ENCODE measurements around the gene COPG1. TPM values are rescaled to one million over a fixed set of nuclear protein-coding genes. Genes with fewer than 3 reads are reported as not detected.
A peak's percentile ranks its signal among the peaks of the same experiment; 100 is the strongest.

COPG1 gene
- total RNA-seq, 2 experiments from 2014 or later: 114 to 118 TPM

DNA sequence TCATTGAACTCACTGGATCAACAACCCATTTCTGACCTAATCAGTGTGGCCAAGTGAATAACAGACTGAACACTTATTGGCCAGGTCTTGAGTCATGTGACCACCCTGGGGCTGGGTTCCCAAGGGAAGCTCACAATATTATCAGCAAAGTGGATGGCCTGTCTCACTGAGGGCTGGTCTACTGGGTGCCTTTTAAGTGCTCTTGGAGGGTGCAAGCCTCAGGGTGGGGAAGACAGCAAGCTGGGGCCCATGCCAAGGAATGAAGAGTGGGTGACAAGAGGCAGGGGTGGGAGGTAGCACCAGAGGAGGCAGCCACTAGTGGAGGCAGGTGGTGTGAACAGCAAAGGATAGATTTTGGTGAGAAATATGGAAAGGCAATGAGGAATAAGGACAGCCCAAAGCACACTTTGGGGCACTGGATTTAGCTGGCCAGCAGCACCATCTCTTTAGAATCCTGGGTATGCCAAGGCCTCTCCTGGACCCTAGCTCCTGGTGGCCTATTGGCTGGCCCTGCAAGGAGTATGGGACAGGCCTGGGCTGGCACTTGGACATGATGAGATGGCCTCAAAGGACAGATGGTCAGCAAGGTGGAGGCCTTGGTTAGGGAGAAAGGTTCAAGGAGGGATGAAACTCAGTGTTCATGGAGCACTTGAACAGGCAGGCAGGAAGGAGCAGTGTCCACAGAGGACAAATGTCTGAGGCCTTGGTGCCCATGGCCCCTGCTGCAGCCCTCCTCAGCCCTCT, 63.4 kb downstream of the COPG1 start:
- peaks cover 3% of the 10 kb centered on the region for H3K36me3 Mint-ChIP-seq (ENCODE audit: low read depth)
- no peak for ATAC-seq

DNA sequence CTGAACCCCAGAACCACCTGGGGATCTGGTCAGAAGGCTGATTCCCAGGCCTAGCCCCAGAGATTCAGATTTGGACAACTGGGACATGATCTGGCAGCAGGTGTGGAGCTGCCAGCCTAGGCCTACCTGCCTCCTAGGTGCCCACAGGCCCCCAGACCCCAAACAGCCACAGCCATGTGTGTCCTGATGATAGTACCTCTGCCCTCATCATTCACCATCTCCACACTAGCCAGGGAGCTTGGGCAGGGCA, 63.9 kb downstream of the COPG1 start:
- no peak for ATAC-seq
- Mint-ChIP-seq H3K27ac (peak overlapping the region; percentile 52), H3K27me3 (no peaks in the 10 kb centered on the region), H3K36me3 (ENCODE audit: low read depth) (peaks cover 3% of the 10 kb centered on the region), H3K4me1 (ENCODE audit: low read depth) (peaks cover 39% of the 10 kb centered on the region), H3K4me3 (peak overlapping the region; percentile 80), H3K9me3 (no peaks in the 10 kb centered on the region)
- ChIA-PET POLR2A (interaction anchor here (0.6 to 8.3 kb wide), 9 partner anchors 9 to 433 kb away, joined by 3 to 108 read pairs (median 4); partner anchors contain the start of genes HMCES, IFT122 and MBD4), CTCF (no interaction called here)
- DNase-seq: no peak
- intact Hi-C loops (cut with micrococcal nuclease): loop anchor here (5.0 kb wide), 1 partner anchor 36 kb away; the partner anchor contains the start of gene HMCES
- TF ChIP-seq, protein P1, sequence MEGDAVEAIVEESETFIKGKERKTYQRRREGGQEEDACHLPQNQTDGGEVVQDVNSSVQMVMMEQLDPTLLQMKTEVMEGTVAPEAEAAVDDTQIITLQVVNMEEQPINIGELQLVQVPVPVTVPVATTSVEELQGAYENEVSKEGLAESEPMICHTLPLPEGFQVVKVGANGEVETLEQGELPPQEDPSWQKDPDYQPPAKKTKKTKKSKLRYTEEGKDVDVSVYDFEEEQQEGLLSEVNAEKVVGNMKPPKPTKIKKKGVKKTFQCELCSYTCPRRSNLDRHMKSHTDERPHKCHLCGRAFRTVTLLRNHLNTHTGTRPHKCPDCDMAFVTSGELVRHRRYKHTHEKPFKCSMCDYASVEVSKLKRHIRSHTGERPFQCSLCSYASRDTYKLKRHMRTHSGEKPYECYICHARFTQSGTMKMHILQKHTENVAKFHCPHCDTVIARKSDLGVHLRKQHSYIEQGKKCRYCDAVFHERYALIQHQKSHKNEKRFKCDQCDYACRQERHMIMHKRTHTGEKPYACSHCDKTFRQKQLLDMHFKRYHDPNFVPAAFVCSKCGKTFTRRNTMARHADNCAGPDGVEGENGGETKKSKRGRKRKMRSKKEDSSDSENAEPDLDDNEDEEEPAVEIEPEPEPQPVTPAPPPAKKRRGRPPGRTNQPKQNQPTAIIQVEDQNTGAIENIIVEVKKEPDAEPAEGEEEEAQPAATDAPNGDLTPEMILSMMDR (IDR thresholded peaks at IDR 0.05): no peak

More for the DNA sequence above, 63.4 kb downstream of the COPG1 start:
- H3K4me1 Mint-ChIP-seq (ENCODE audit: low read depth): peaks cover 39% of the 10 kb centered on the region
- H3K9me3 Mint-ChIP-seq: no peaks in the 10 kb centered on the region
- POLR2A ChIA-PET: interaction anchor here (1.0 to 8.3 kb wide), 5 partner anchors 12 to 126 kb away, joined by 3 to 108 read pairs (median 6); partner anchors contain the start of genes HMCES, IFT122 and MBD4
- intact Hi-C loops (cut with micrococcal nuclease): loop anchor here (5.0 kb wide), 1 partner anchor 36 kb away; the partner anchor contains the start of gene HMCES
- H3K27me3 Mint-ChIP-seq: no peaks in the 10 kb centered on the region
- no peak for DNase-seq
- TF ChIP-seq, protein P1 (IDR thresholded peaks at IDR 0.05): no peak
- H3K27ac Mint-ChIP-seq: no peak overlapping the region
- CTCF ChIA-PET: no interaction called here
- peak overlapping the region; percentile 1 for H3K4me3 Mint-ChIP-seq

DNA sequence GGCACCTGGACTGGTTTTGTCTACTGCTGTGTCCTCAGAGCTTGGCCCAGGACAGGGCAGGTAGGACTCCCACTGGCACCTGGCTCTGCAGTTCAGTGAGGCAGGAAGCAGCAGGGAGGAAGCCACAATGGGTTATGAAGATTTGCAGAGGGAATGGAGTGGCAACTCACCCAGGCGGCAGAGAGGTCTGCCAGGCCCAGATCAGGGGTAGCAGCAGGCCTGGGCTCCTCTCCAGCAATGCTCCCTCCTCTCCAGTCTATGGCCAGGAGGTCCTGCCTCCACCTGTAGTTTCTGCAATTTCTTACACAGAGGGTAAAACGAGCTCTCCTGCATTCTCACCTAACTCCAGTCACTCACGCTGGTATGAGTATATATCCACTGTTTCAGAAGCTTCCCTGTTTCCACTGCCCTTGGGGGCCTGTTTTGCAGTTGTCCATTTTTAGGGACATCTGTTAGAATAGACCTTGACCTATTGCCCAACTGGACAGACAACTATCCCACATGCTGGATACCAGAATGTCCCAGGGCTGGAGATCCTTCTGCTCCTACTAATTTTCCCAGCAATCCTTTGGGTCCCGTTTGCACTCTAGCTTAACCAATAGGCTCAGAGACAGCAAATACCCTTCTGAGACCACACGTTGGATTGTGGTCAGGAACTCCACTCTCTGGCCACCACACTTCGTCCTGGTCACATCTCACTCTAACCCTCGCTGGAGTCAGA, 64.4 kb downstream of the COPG1 start:
- ChIA-PET POLR2A (interaction anchor here (0.6 to 8.3 kb wide), 11 partner anchors 9 to 434 kb away, joined by 3 to 108 read pairs (median 4); partner anchors contain the start of genes CNBP, HMCES, IFT122 and MBD4), CTCF (interaction anchor here (1.3 kb wide), 1 partner anchor 70 kb away, joined by 3 read pairs; no protein-coding TSS in a partner anchor)
- Mint-ChIP-seq H3K36me3 (ENCODE audit: low read depth) (peaks cover 1% of the 10 kb centered on the region), H3K27me3 (no peaks in the 10 kb centered on the region), H3K4me1 (ENCODE audit: low read depth) (peaks cover 35% of the 10 kb centered on the region), H3K9me3 (no peaks in the 10 kb centered on the region), H3K27ac (peak overlapping the region; percentile 52), H3K4me3 (peak overlapping the region; percentile 80)
- DNase-seq: peak; percentile 22
- ATAC-seq: no peak
- TF ChIP-seq, protein P1 (IDR thresholded peaks at IDR 0.05): no peak
- intact Hi-C loops (cut with micrococcal nuclease): loop anchor here (5.0 kb wide), 1 partner anchor 37 kb away; the partner anchor contains the start of gene HMCES

DNA sequence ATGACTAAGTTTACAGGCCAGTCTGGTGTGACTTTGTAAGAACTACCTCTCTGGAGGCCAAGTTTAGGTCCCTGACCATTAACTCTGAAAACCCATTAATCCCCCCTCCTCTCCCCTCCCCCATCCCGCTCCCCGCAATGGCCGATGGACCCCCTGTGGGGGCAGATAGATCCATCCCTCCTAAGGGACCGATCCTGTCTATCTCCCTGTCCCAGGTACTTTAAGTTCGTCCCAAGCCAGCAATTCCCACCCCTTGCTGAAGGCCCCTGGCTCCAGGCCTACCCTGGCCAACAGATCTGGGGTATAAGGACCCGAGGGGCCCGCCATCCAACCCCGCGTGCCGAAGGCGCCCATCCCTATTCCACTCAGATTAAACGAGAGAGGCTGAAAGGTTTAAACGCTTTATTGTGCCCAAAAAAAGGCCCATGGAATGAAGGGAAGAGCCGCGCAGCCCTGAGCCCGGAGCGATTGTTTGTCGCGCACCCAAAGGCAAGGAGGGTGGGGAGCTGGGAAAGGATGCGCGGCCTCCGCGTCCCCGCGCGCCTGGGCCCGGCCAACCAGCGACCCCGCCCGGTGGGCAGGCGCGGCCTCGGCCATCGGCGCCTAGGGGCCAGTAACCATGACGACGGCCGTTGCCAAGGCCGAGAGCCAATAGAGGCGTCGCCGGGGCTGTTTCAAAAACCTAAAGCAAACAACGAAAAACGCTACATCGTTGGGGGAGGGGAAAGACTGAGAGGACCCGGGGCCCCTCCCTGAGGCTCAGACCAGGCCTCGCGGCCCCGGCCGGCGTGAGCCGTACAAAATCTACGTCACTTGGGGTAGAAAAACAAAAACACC, 65.2 kb downstream of the COPG1 start:
- Mint-ChIP-seq H3K4me1 (ENCODE audit: low read depth) (peaks cover 31% of the 10 kb centered on the region), H3K9me3 (no peaks in the 10 kb centered on the region), H3K27me3 (no peaks in the 10 kb centered on the region), H3K4me3 (peak overlapping the region; percentile 80), H3K27ac (peak overlapping the region; percentile 79), H3K36me3 (ENCODE audit: low read depth) (peaks cover 1% of the 10 kb centered on the region)
- DNase-seq (peak; percentile 80), ATAC-seq (peak; percentile 39)
- TF ChIP-seq, protein P1 (IDR thresholded peaks at IDR 0.05): no peak
- ChIA-PET POLR2A (interaction anchor here (0.6 to 8.3 kb wide), 25 partner anchors 9 to 434 kb away, joined by 3 to 108 read pairs (median 7); partner anchors contain the start of genes CNBP, HMCES, IFT122 and MBD4), CTCF (interaction anchor here (1.3 kb wide), 1 partner anchor 69 kb away, joined by 3 read pairs; no protein-coding TSS in a partner anchor)
- intact Hi-C loops (cut with micrococcal nuclease): loop anchor here (5.0 kb wide), 1 partner anchor 37 kb away; the partner anchor contains the start of gene HMCES

All from activated CD8-positive, alpha-beta T cell treated with anti-CD3 and anti-CD28 coated beads for 36 hours (primary cell).